Chondrocyte (in vitro differentiated cells): ENCODE measurements around the gene DRD3. TPM values are rescaled to one million over a fixed set of nuclear protein-coding genes. Genes with fewer than 3 reads are reported as not detected.

Experiments used
- DNase-seq: peaks from one replicate; pipeline ENCODE4 v3.0.0; 2021; ENCODE audit warnings: mixed read lengths, low spot score
- H3K27ac Mint-ChIP-seq: one replicate; pipeline ENCODE4 v1.8.0; 2021; ENCODE audit warnings: mild to moderate bottlenecking, moderate library complexity, mixed read lengths; ENCODE audit not compliant: unreplicated experiment
- H3K27me3 Mint-ChIP-seq: 2 replicates; pipeline ENCODE4 v1.8.0; 2021; ENCODE audit warnings: low read depth, mixed read lengths
- H3K36me3 Mint-ChIP-seq: 2 replicates; pipeline ENCODE4 v1.8.0; 2021; ENCODE audit warnings: low read depth, mixed read lengths
- H3K4me1 Mint-ChIP-seq: 2 replicates; pipeline ENCODE4 v1.8.0; 2021; ENCODE audit warnings: low read depth, mild to moderate bottlenecking, mixed read lengths
- H3K4me3 Mint-ChIP-seq: one replicate; pipeline ENCODE4 v1.8.0; 2021; ENCODE audit warnings: mild to moderate bottlenecking, moderate library complexity, mixed read lengths; ENCODE audit not compliant: unreplicated experiment
- H3K9me3 Mint-ChIP-seq: 2 replicates; pipeline ENCODE4 v1.8.0; 2021; ENCODE audit warnings: low read depth, mixed read lengths
- CTCF ChIP-seq: fragments of 200-600 bp; sonication (generic); IDR thresholded peaks from 2 replicates; pipeline ENCODE4 v1.5.0; 2021; ENCODE audit warnings: antibody characterized with exemption, mild to moderate bottlenecking, moderate library complexity
- total RNA-seq: library from RNA; stranded (reverse); gene quantifications from 3 replicates; pipeline ENCODE4 v1.2.1, GENCODE V29; 2021

The DRD3 gene
- total RNA-seq, 1 donor from 2014 or later, result not detected

- H3K27me3 Mint-ChIP-seq, result peaks cover 9% of the 10 kb centered on the region
- no peak for DNase-seq
- peaks cover 2% of the 10 kb centered on the region for H3K9me3 Mint-ChIP-seq
- no peak overlapping the region for H3K27ac Mint-ChIP-seq
- no peak overlapping the region for H3K4me3 Mint-ChIP-seq
- no peaks in the 10 kb centered on the region for H3K36me3 Mint-ChIP-seq
- no peaks in the 10 kb centered on the region for H3K4me1 Mint-ChIP-seq
- TF ChIP-seq CTCF, result no peak
Measured at GRCh38 chr3:114115143-114115542, 63.7 kb downstream of the DRD3 start.

- TF ChIP-seq CTCF, result no peak
- no peaks in the 10 kb centered on the region for H3K4me1 Mint-ChIP-seq
- H3K36me3 Mint-ChIP-seq, result no peaks in the 10 kb centered on the region
- H3K27me3 Mint-ChIP-seq, result peaks cover 13% of the 10 kb centered on the region
- DNase-seq, result no peak
- H3K27ac Mint-ChIP-seq, result no peak overlapping the region
- no peak overlapping the region for H3K4me3 Mint-ChIP-seq
- H3K9me3 Mint-ChIP-seq, result peaks cover 2% of the 10 kb centered on the region
Measured at GRCh38 chr3:114114719-114115118, 64.1 kb downstream of the DRD3 start.

GRCh38 chr3:114112696-114113095 lies 66.2 kb downstream of the DRD3 start:
- Mint-ChIP-seq H3K36me3 (no peaks in the 10 kb centered on the region), H3K27ac (no peak overlapping the region), H3K9me3 (peaks cover 2% of the 10 kb centered on the region), H3K27me3 (peaks cover 18% of the 10 kb centered on the region), H3K4me3 (no peak overlapping the region), H3K4me1 (no peaks in the 10 kb centered on the region)
- DNase-seq, result no peak
- TF ChIP-seq CTCF, result no peak

- peaks cover 18% of the 10 kb centered on the region for H3K27me3 Mint-ChIP-seq
- no peak for TF ChIP-seq CTCF
- H3K4me3 Mint-ChIP-seq, result no peak overlapping the region
- H3K4me1 Mint-ChIP-seq, result no peaks in the 10 kb centered on the region
- H3K27ac Mint-ChIP-seq, result no peak overlapping the region
- no peak for DNase-seq
- H3K36me3 Mint-ChIP-seq, result no peaks in the 10 kb centered on the region
- H3K9me3 Mint-ChIP-seq, result no peaks in the 10 kb centered on the region
Measured at GRCh38 chr3:114111060-114111770, 67.6 kb downstream of the DRD3 start.

- no peaks in the 10 kb centered on the region for H3K9me3 Mint-ChIP-seq
- no peaks in the 10 kb centered on the region for H3K36me3 Mint-ChIP-seq
- H3K4me3 Mint-ChIP-seq, result no peak overlapping the region
- no peaks in the 10 kb centered on the region for H3K4me1 Mint-ChIP-seq
- no peak for TF ChIP-seq CTCF
- H3K27me3 Mint-ChIP-seq, result peaks cover 18% of the 10 kb centered on the region
- no peak overlapping the region for H3K27ac Mint-ChIP-seq
- no peak for DNase-seq
Measured at GRCh38 chr3:114110439-114110838, 68.4 kb downstream of the DRD3 start.
